Loucy (cell line): ENCODE measurements around the gene ASPG.
"Not testable (repeated sequence)": the region's sequence is repeated elsewhere in the genome, so short reads cannot be mapped to it uniquely, and the experiment has no call there.

Experiments used
- H2AFZ ChIP-seq: fragments of 200-600 bp; sonication (generic); 2 replicates; pipeline ENCODE4 v1.6.0; 2016; ENCODE audit warnings: antibody characterized with exemption, mild to moderate bottlenecking, low read length, moderate library complexity
- H3F3A ChIP-seq: fragments of 200-600 bp; 2 replicates; pipeline ENCODE4 v1.6.0; 2016; ENCODE audit warnings: antibody characterized with exemption, low read depth, mild to moderate bottlenecking
- H3K27me3 ChIP-seq: fragments of 200-600 bp; sonication (generic); 2 replicates; pipeline ENCODE4 v1.6.1; 2014; ENCODE audit warnings: low read length, mild to moderate bottlenecking; ENCODE audit not compliant: insufficient read depth, poor library complexity, severe bottlenecking
- H3K36me3 ChIP-seq: fragments of 200-600 bp; sonication (generic); 2 replicates; pipeline ENCODE4 v1.6.1; 2016; ENCODE audit warnings: low read length; ENCODE audit not compliant: insufficient read depth
- H3K4me1 ChIP-seq: fragments of 200-600 bp; sonication (generic); 2 replicates; pipeline ENCODE4 v1.5.1; 2014; ENCODE audit warnings: low read length, mild to moderate bottlenecking; ENCODE audit not compliant: insufficient read depth, poor library complexity, severe bottlenecking
- H3K4me2 ChIP-seq: fragments of 200-600 bp; sonication (generic); 2 replicates; pipeline ENCODE4 v1.6.0; 2014; ENCODE audit warnings: antibody characterized with exemption, low read length, low read depth, mild to moderate bottlenecking; ENCODE audit not compliant: poor library complexity, severe bottlenecking
- H3K4me3 ChIP-seq: fragments of 200-600 bp; sonication (generic); 2 replicates; pipeline ENCODE4 v1.5.1; 2014; ENCODE audit warnings: low read length, mild to moderate bottlenecking, mixed read lengths; ENCODE audit not compliant: poor library complexity, severe bottlenecking
- H3K79me2 ChIP-seq: fragments of 200-600 bp; sonication (generic); 2 replicates; pipeline ENCODE4 v1.6.1; 2014; ENCODE audit warnings: low read length; ENCODE audit not compliant: insufficient read depth
- H3K9ac ChIP-seq: fragments of 200-600 bp; sonication (generic); 2 replicates; pipeline ENCODE4 v1.6.0; 2014; ENCODE audit warnings: mild to moderate bottlenecking, low read depth, low read length, moderate library complexity; ENCODE audit not compliant: poor library complexity, severe bottlenecking
- H3K9me2 ChIP-seq: fragments of 200-600 bp; sonication (generic); replicated peaks from 2 replicates; pipeline ENCODE4 v1.6.1; 2016; ENCODE audit warnings: low read depth, low read length, mixed read lengths
- H3K9me3 ChIP-seq: fragments of 200-600 bp; sonication (generic); 2 replicates; pipeline ENCODE4 v1.6.1; 2014; ENCODE audit warnings: mild to moderate bottlenecking, antibody characterized with exemption, low read length, low read depth; ENCODE audit not compliant: insufficient read depth
- H4K20me1 ChIP-seq: fragments of 200-600 bp; sonication (generic); 2 replicates; pipeline ENCODE4 v1.6.0; 2014; ENCODE audit warnings: antibody characterized with exemption, low read length, mild to moderate bottlenecking; ENCODE audit not compliant: insufficient read depth, poor library complexity, severe bottlenecking
- EZH2phosphoT487 ChIP-seq: fragments of 200-600 bp; IDR thresholded peaks from 2 replicates; pipeline ENCODE4 v1.6.1; 2018; ENCODE audit warnings: antibody characterized with exemption, mild to moderate bottlenecking, moderate library complexity, borderline replicate concordance
- TF ChIP-seq, protein P1 (sequence below): fragments of 200-600 bp; sonication (generic); conservative IDR thresholded peaks from 2 replicates; pipeline ENCODE4 v1.5.1; 2014; ENCODE audit warnings: mild to moderate bottlenecking, antibody characterized with exemption, low read length

Gene ASPG

GRCh38 chr14:104152246-104152575, 66.7 kb downstream of the ASPG start:
- Histone ChIP-seq H2AFZ (no peak overlapping the region), H3K9ac (no peak overlapping the region), H3K27me3 (no peaks in the 10 kb centered on the region), H3K9me3 (no peaks in the 10 kb centered on the region), H3K9me2 (no peaks in the 10 kb centered on the region), H3K4me1 (no peaks in the 10 kb centered on the region), H3K4me3 (no peak overlapping the region), H4K20me1 (no peaks in the 10 kb centered on the region), H3K4me2 (no peak overlapping the region), H3K36me3 (no peaks in the 10 kb centered on the region), H3F3A (no peaks in the 10 kb centered on the region), H3K79me2 (no peaks in the 10 kb centered on the region)
- TF ChIP-seq EZH2phosphoT487, result no peak
- TF ChIP-seq, protein P1, sequence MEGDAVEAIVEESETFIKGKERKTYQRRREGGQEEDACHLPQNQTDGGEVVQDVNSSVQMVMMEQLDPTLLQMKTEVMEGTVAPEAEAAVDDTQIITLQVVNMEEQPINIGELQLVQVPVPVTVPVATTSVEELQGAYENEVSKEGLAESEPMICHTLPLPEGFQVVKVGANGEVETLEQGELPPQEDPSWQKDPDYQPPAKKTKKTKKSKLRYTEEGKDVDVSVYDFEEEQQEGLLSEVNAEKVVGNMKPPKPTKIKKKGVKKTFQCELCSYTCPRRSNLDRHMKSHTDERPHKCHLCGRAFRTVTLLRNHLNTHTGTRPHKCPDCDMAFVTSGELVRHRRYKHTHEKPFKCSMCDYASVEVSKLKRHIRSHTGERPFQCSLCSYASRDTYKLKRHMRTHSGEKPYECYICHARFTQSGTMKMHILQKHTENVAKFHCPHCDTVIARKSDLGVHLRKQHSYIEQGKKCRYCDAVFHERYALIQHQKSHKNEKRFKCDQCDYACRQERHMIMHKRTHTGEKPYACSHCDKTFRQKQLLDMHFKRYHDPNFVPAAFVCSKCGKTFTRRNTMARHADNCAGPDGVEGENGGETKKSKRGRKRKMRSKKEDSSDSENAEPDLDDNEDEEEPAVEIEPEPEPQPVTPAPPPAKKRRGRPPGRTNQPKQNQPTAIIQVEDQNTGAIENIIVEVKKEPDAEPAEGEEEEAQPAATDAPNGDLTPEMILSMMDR, result no peak

DNA sequence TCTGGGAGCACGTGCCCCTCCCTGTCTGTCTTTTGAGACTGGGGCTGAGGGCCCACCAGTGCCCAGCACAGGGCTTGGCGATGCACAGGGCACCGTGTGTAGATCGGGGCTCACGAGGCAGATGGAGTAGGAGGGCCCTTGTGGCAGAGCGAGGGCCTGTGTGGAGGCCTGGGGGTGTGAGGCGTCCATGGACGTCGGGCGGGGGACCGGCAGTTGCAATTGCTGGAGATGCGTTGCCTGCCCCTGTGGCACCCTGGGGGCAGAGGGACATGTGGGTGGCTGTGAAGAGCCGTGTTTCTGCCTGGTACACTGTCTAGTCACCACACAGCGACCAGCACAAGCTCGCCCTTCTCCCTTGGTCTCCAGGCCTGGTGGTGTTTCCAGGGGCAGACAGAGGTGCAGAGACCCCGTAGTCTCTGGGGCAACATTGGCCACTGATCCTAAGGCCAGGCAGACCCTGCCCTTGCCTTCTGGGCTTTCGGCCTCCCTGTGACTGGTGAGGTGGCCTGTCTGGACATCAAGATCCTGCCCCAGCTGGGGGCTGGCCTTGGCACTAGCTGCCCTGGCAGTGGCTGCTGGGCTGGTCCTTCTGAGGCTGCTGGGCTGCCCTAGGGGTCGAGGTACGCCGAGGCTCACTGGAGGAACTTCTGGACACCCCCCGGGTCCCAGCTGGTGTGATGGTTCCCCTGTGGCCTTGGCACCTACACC, 67.3 kb downstream of the ASPG start:
- Histone ChIP-seq H3K9ac (no peak overlapping the region), H3K27me3 (no peaks in the 10 kb centered on the region), H3K9me3 (no peaks in the 10 kb centered on the region), H3F3A (no peaks in the 10 kb centered on the region), H4K20me1 (no peaks in the 10 kb centered on the region), H3K79me2 (no peaks in the 10 kb centered on the region), H3K36me3 (no peaks in the 10 kb centered on the region), H2AFZ (no peak overlapping the region), H3K4me1 (no peaks in the 10 kb centered on the region), H3K4me2 (no peak overlapping the region), H3K4me3 (no peak overlapping the region), H3K9me2 (no peaks in the 10 kb centered on the region)
- TF ChIP-seq, protein P1, result no peak
- TF ChIP-seq EZH2phosphoT487, result no peak

- H3K4me2 ChIP-seq, H3K9me2 ChIP-seq, H3K4me3 ChIP-seq, H3K4me1 ChIP-seq, H4K20me1 ChIP-seq, H3K9me3 ChIP-seq, H3F3A ChIP-seq, H3K36me3 ChIP-seq, H3K9ac ChIP-seq, H3K27me3 ChIP-seq, H2AFZ ChIP-seq, H3K79me2 ChIP-seq: not testable (repeated sequence)
These were observed 67.9 kb downstream of the ASPG start for GRCh38 chr14:104153394-104153755.

DNA sequence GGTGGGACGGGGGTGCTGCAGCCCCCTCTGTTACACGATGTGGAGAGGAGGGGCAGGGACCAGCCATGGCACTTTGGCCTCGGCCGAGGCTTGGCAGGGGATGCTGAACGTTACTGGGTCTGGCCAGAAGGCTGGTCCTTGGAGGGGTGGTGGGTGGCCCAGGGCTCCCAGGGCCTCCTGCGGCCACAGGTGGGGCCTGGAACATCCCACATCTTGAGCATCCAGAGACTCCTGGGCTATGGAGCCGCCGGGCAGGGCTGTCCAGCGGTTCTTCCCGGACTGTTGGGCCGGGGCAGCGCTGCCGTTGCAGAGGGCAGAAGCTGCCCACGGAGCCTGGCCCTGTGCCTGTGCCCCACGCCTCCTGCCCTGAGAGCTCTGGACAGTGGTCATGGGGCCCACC, 68.7 kb downstream of the ASPG start:
- H3K4me3 ChIP-seq, result no peak overlapping the region
- no peaks in the 10 kb centered on the region for H3K79me2 ChIP-seq
- no peak overlapping the region for H3K9ac ChIP-seq
- no peaks in the 10 kb centered on the region for H3K9me2 ChIP-seq
- H4K20me1 ChIP-seq, result no peaks in the 10 kb centered on the region
- H3K4me1 ChIP-seq, result no peaks in the 10 kb centered on the region
- no peaks in the 10 kb centered on the region for H3K9me3 ChIP-seq
- H3K4me2 ChIP-seq, result no peak overlapping the region
- no peaks in the 10 kb centered on the region for H3F3A ChIP-seq
- H3K36me3 ChIP-seq, result no peaks in the 10 kb centered on the region
- H3K27me3 ChIP-seq, result no peaks in the 10 kb centered on the region
- no peak overlapping the region for H2AFZ ChIP-seq
- no peak for TF ChIP-seq EZH2phosphoT487
